SK-N-SH (cell line): ENCODE measurements around the gene RMI2. TPM values are rescaled to one million over a fixed set of nuclear protein-coding genes. Genes with fewer than 3 reads are reported as not detected.

Experiments
- CTCF ChIA-PET: fragments of 300-600, 350-600 bp; formaldehyde crosslinking; extraction: SDS; loops from one replicate; lab custom pipeline; 2021; lab: Yijun Ruan, JAX
- POLR2A ChIA-PET: fragments of 350-600 bp; sonication (Branson Sonifier 250); formaldehyde crosslinking; extraction: SDS; loops from one replicate; lab custom pipeline; 2020; ENCODE audit warnings: antibody characterized with exemption, inconsistent platforms; lab: Yijun Ruan, JAX
- DNase-seq: peaks from one replicate; pipeline ENCODE4 v3.0.0; 2012
- H2AFZ ChIP-seq: fragments of 200-600 bp; sonication (generic); 2 replicates; pipeline ENCODE4 v1.8.1; 2016; ENCODE audit warnings: antibody characterized with exemption, mild to moderate bottlenecking, low read depth
- H3F3A ChIP-seq: fragments of 200-600 bp; sonication (generic); replicated peaks from 2 replicates; pipeline ENCODE3; 2016; ENCODE audit warnings: antibody characterized with exemption, mild to moderate bottlenecking; ENCODE audit not compliant: insufficient read depth
- H3K27ac ChIP-seq, 2 experiments: fragments of 200-500 bp in 1 of 2; fragments of 200-600 bp in 1 of 2; sonication (Bioruptor generic) in 1 of 2; sonication (generic), shearing (Covaris generic) in 1 of 2; 2 replicates each; pipeline versions ENCODE4 v1.5.1 to v1.6.1; 2014 to 2016; ENCODE audit warnings: low read depth in 2 of 2, inconsistent platforms in 1 of 2, low read length in 1 of 2, mild to moderate bottlenecking in 1 of 2, mixed read lengths in 1 of 2
- H3K27me3 ChIP-seq: fragments of 200-600 bp; sonication (generic), shearing (Covaris generic); 2 replicates; pipeline ENCODE4 v1.6.1; 2016; ENCODE audit warnings: mixed run types; ENCODE audit not compliant: insufficient read depth
- H3K36me3 ChIP-seq, 2 experiments: fragments of 200-500 bp in 1 of 2; fragments of 200-600 bp in 1 of 2; sonication (Bioruptor generic) in 1 of 2; sonication (generic) in 1 of 2; replicated peaks in 1 of 2; 2 replicates each; pipeline versions ENCODE3 to v1.5.1; 2014 to 2016; ENCODE audit warnings: low read length in 1 of 2, mild to moderate bottlenecking in 1 of 2; ENCODE audit not compliant: insufficient read depth in 2 of 2, control insufficient read depth in 1 of 2
- H3K4me1 ChIP-seq, 2 experiments: fragments of 200-500 bp in 1 of 2; fragments of 200-600 bp in 1 of 2; sonication (Bioruptor generic) in 1 of 2; sonication (generic), shearing (Covaris generic) in 1 of 2; 2 replicates each; pipeline versions ENCODE4 v1.5.1 to v1.6.1; 2014 to 2016; ENCODE audit warnings: low read depth in 1 of 2, low read length in 1 of 2, mixed run types in 1 of 2; ENCODE audit not compliant: insufficient read depth in 2 of 2, control insufficient read depth in 1 of 2
- H3K4me2 ChIP-seq: fragments of 200-600 bp; sonication (generic), shearing (Covaris generic); 2 replicates; pipeline ENCODE4 v1.6.1; 2017; ENCODE audit warnings: mixed run types
- H3K4me3 ChIP-seq, 2 experiments: fragments of 200-500 bp in 1 of 2; fragments of 200-600 bp in 1 of 2; sonication (Bioruptor generic) in 1 of 2; sonication (generic), shearing (Covaris generic) in 1 of 2; 2 replicates each; pipeline versions ENCODE4 v1.5.1 to v1.8.1; 2014 to 2016; ENCODE audit warnings: low read depth in 2 of 2, inconsistent platforms in 1 of 2, low read length in 1 of 2, mild to moderate bottlenecking in 1 of 2, mixed read lengths in 1 of 2, moderate library complexity in 1 of 2
- H3K79me2 ChIP-seq: fragments of 200-600 bp; sonication (generic); 2 replicates; pipeline ENCODE4 v1.8.1; 2017; ENCODE audit warnings: mild to moderate bottlenecking; ENCODE audit not compliant: insufficient read depth
- H3K9ac ChIP-seq: fragments of 200-600 bp; sonication (generic); 2 replicates; pipeline ENCODE4 v1.6.1; 2017; ENCODE audit warnings: mixed run types
- H3K9me2 ChIP-seq: fragments of 200-600 bp; sonication (generic); 2 replicates; pipeline ENCODE4 v1.6.1; 2017; ENCODE audit warnings: mixed run types
- H3K9me3 ChIP-seq: fragments of 200-600 bp; sonication (generic); 2 replicates; pipeline ENCODE4 v1.6.1; 2017; ENCODE audit warnings: mixed run types, mild to moderate bottlenecking, moderate library complexity
- H4K20me1 ChIP-seq: fragments of 200-600 bp; sonication (generic); 2 replicates; pipeline ENCODE4 v1.6.1; 2017; ENCODE audit warnings: mild to moderate bottlenecking, mixed run types; ENCODE audit not compliant: insufficient read depth
- ELF1 ChIP-seq: IDR thresholded peaks from 2 replicates; pipeline ENCODE4 v1.4.0; 2012
- EZH2phosphoT487 ChIP-seq: fragments of 200-600 bp; sonication (generic); IDR thresholded peaks from 2 replicates; pipeline ENCODE4 v1.6.1; 2017; ENCODE audit warnings: low read depth, mixed run types, mild to moderate bottlenecking, antibody characterized with exemption, moderate library complexity, borderline replicate concordance
- FOSL2 ChIP-seq: IDR thresholded peaks from 2 replicates; pipeline ENCODE4 v1.4.0; 2012; ENCODE audit warnings: low read depth, mild to moderate bottlenecking, moderate library complexity, borderline replicate concordance
- FOXJ3 ChIP-seq: sonication (generic); formaldehyde crosslinking; IDR thresholded peaks from 2 replicates; pipeline ENCODE4 v1.5.1; 2020; ENCODE audit warnings: mild to moderate bottlenecking, missing genetic modification reagents
- FOXM1 ChIP-seq: IDR thresholded peaks from 2 replicates; pipeline ENCODE4 v1.4.0; 2012; ENCODE audit warnings: low read depth, mild to moderate bottlenecking
- IRF3 ChIP-seq: fragments of 150-350 bp; IDR thresholded peaks from 2 replicates; pipeline ENCODE4 v1.6.1; 2016; ENCODE audit warnings: mild to moderate bottlenecking, low read depth, low read length
- JUND ChIP-seq: IDR thresholded peaks from 2 replicates; pipeline ENCODE4 v1.4.0; 2012
- MEF2A ChIP-seq: IDR thresholded peaks from 2 replicates; pipeline ENCODE4 v1.4.0; 2012; ENCODE audit warnings: low read depth, borderline replicate concordance
- MXI1 ChIP-seq: IDR thresholded peaks from 2 replicates; pipeline ENCODE4 v1.6.1; 2012; ENCODE audit warnings: mild to moderate bottlenecking, low read depth, low read length, improper control_type of control experiment
- NRF1 ChIP-seq: IDR thresholded peaks from 2 replicates; pipeline ENCODE4 v1.6.1; 2012; ENCODE audit warnings: low read depth, mild to moderate bottlenecking, low read length
- PBX3 ChIP-seq: IDR thresholded peaks from 2 replicates; pipeline ENCODE4; 2012
- RAD21 ChIP-seq: IDR thresholded peaks from 2 replicates; pipeline ENCODE4 v1.6.1; 2012; ENCODE audit warnings: mild to moderate bottlenecking, low read length
- RCOR1 ChIP-seq: fragments of 150-350 bp; IDR thresholded peaks from 2 replicates; pipeline ENCODE4 v1.6.1; 2017; ENCODE audit warnings: antibody characterized with exemption, low read length
- REST ChIP-seq: IDR thresholded peaks from 2 replicates; pipeline ENCODE4 v1.6.1; 2012; ENCODE audit warnings: mild to moderate bottlenecking, low read depth, low read length, moderate library complexity
- RXRA ChIP-seq: IDR thresholded peaks from 2 replicates; pipeline ENCODE4 v1.4.0; 2012; ENCODE audit warnings: low read depth, mild to moderate bottlenecking, borderline replicate concordance
- SIN3A ChIP-seq: IDR thresholded peaks from 2 replicates; pipeline ENCODE4 v1.6.1; 2012; ENCODE audit warnings: low read depth, mild to moderate bottlenecking, low read length, moderate library complexity, borderline replicate concordance
- SMC3 ChIP-seq: IDR thresholded peaks from 2 replicates; pipeline ENCODE4 v1.6.1; 2012; ENCODE audit warnings: low read depth, low read length, improper control_type of control experiment
- TCF12 ChIP-seq: IDR thresholded peaks from 2 replicates; pipeline ENCODE4 v1.4.0; 2012
- TEAD4 ChIP-seq: IDR thresholded peaks from 2 replicates; pipeline ENCODE4 v1.4.0; 2012; ENCODE audit warnings: mild to moderate bottlenecking, borderline replicate concordance; ENCODE audit not compliant: insufficient read depth
- USF2 ChIP-seq: fragments of 150-350 bp; IDR thresholded peaks from 2 replicates; pipeline ENCODE4 v1.6.1; 2017; ENCODE audit warnings: antibody characterized with exemption, low read length, low read depth, borderline replicate concordance
- YY1 ChIP-seq: IDR thresholded peaks from 2 replicates; pipeline ENCODE4 v1.4.0; 2012; ENCODE audit warnings: low read depth, mild to moderate bottlenecking
- WGBS: methylation state at CpG from one replicate; pipeline ENCODE4 v1.1.6; 2017; ENCODE audit warnings: low lambda C conversion rate; 5-methylcytosine and 5-hydroxymethylcytosine counted together
- polyA plus RNA-seq, 3 experiments: library from polyadenylated mRNA; depleted of rRNA; stranded (reverse); fragments of >200 nt; gene quantifications; 2 replicates each; pipeline ENCODE4 v1.2.3, GENCODE V29; 2012

Gene RMI2
- polyA plus RNA-seq, 1 of the 3 experiments (the other 2 are of a cell fraction): 8.5 TPM

GRCh38 chr16:11330526-11331237, 14.6 kb upstream of the RMI2 start:
- H3F3A ChIP-seq: peaks cover 14% of the 10 kb centered on the region
- H3K4me2 ChIP-seq: no peak overlapping the region
- CTCF ChIA-PET: no interaction called here
- H3K27me3 ChIP-seq: no peaks in the 10 kb centered on the region
- DNase-seq: no peak
- H3K9me2 ChIP-seq: no peaks in the 10 kb centered on the region
- H3K27ac ChIP-seq: no peak overlapping the region
- H4K20me1 ChIP-seq: no peaks in the 10 kb centered on the region
- peaks cover 0 to 18% of the 10 kb centered on the region in 2 experiments; a peak in 3 of 4 replicates for H3K4me1 ChIP-seq
- no peaks in the 10 kb centered on the region for H3K79me2 ChIP-seq
- POLR2A ChIA-PET: no interaction called here
- TF ChIP-seq RXRA (no peak), USF2 (no peak), REST (no peak), RAD21 (no peak), MEF2A (no peak), PBX3 (no peak), EZH2phosphoT487 (no peak), SIN3A (no peak), RCOR1 (no peak), YY1 (no peak)
- H2AFZ ChIP-seq: no peak overlapping the region
- no peak overlapping the region for H3K9ac ChIP-seq
- WGBS: 80% methylated on average over 5 of the region's 5 CpGs
- H3K4me3 ChIP-seq: no peak overlapping the region
- no peaks in the 10 kb centered on the region for H3K36me3 ChIP-seq
- no peaks in the 10 kb centered on the region for H3K9me3 ChIP-seq

GRCh38 chr16:11331967-11332366, 13.3 kb upstream of the RMI2 start:
- Histone ChIP-seq H3K4me2 (no peak overlapping the region), H3K4me3 (no peak overlapping the region), H3K4me1 (peaks cover 0 to 18% of the 10 kb centered on the region in 2 experiments; a peak in 3 of 4 replicates), H3K27ac (no peak overlapping the region), H4K20me1 (no peaks in the 10 kb centered on the region), H3F3A (peaks cover 14% of the 10 kb centered on the region), H3K36me3 (no peaks in the 10 kb centered on the region), H3K79me2 (no peaks in the 10 kb centered on the region), H3K27me3 (no peaks in the 10 kb centered on the region), H3K9me3 (no peaks in the 10 kb centered on the region), H2AFZ (no peak overlapping the region), H3K9ac (no peak overlapping the region), H3K9me2 (no peaks in the 10 kb centered on the region)
- ChIA-PET POLR2A (no interaction called here), CTCF (no interaction called here)
- DNase-seq: no peak
- 93% methylated on average over 2 of the region's 2 CpGs for WGBS
- no peak for TF ChIP-seq FOXM1
- TF ChIP-seq IRF3: no peak
- TF ChIP-seq ELF1: no peak
- no peak for TF ChIP-seq FOXJ3
- no peak for TF ChIP-seq TCF12
- TF ChIP-seq FOSL2: no peak
- TF ChIP-seq MXI1: no peak
- no peak for TF ChIP-seq TEAD4
- no peak for TF ChIP-seq MEF2A
- no peak for TF ChIP-seq NRF1
- no peak for TF ChIP-seq SMC3
- no peak for TF ChIP-seq USF2
- TF ChIP-seq JUND: no peak
